Stimulated activated CD8-positive, alpha-beta memory T cell treated with anti-CD3 and anti-CD28 coated beads, Interleukin-12 subunit alpha, Interleukin-12 subunit beta, amount 100 ng/mL, for 4 hours (primary cell): Measurements from ENCODE around the gene HMCN2.
"Not testable (repeated sequence)": the region's sequence is repeated elsewhere in the genome, so short reads cannot be mapped to it uniquely, and the experiment has no call there.

Source experiments
- DNase-seq: peaks from one replicate; pipeline ENCODE4 v3.0.0-alpha.2; 2020; ENCODE audit warnings: low read depth

HMCN2 gene

GRCh38 chr9:130331061-130331460 is 65.5 kb downstream of the HMCN2 start:
- no peak for DNase-seq

- DNase-seq, result no peak
Measured at GRCh38 chr9:130331573-130331972, 66.0 kb downstream of the HMCN2 start.

- DNase-seq, result no peak
Measured at GRCh38 chr9:130332384-130332926, 66.9 kb downstream of the HMCN2 start.

GRCh38 chr9:130333041-130333711 is 67.6 kb downstream of the HMCN2 start:
- DNase-seq, result no peak

- DNase-seq, result no peak
Measured at GRCh38 chr9:130333712-130334062, 68.1 kb downstream of the HMCN2 start.

GRCh38 chr9:130334915-130335314 is 69.4 kb downstream of the HMCN2 start:
- DNase-seq, result no peak

- DNase-seq, result no peak
Measured at GRCh38 chr9:130336027-130336610, 70.6 kb downstream of the HMCN2 start.

GRCh38 chr9:130336885-130337284 is 71.3 kb downstream of the HMCN2 start:
- DNase-seq, result no peak

- DNase-seq, result no peak
Measured at GRCh38 chr9:130337318-130337717, 71.8 kb downstream of the HMCN2 start.

- no peak for DNase-seq
Measured at GRCh38 chr9:130337784-130338380, 72.3 kb downstream of the HMCN2 start.

- DNase-seq, result not testable (repeated sequence)
Measured at GRCh38 chr9:130338891-130339290, 73.3 kb downstream of the HMCN2 start.

GRCh38 chr9:130339306-130339705 is 73.7 kb downstream of the HMCN2 start:
- DNase-seq, result no peak

- DNase-seq, result no peak
Measured at GRCh38 chr9:130340011-130340410, 74.5 kb downstream of the HMCN2 start.

GRCh38 chr9:130340557-130340956 is 75.0 kb downstream of the HMCN2 start:
- not testable (repeated sequence) for DNase-seq

- no peak for DNase-seq
Measured at GRCh38 chr9:130341128-130341527, 75.6 kb downstream of the HMCN2 start.

- DNase-seq, result no peak
Measured at GRCh38 chr9:130341839-130342713, 76.5 kb downstream of the HMCN2 start.

- no peak for DNase-seq
Measured at GRCh38 chr9:130342714-130343085, 77.1 kb downstream of the HMCN2 start.

GRCh38 chr9:130343445-130343918 is 77.9 kb downstream of the HMCN2 start:
- DNase-seq, result no peak

GRCh38 chr9:130344366-130344765 is 78.8 kb downstream of the HMCN2 start:
- no peak for DNase-seq

- no peak for DNase-seq
Measured at GRCh38 chr9:130345009-130345896, 79.7 kb downstream of the HMCN2 start.

GRCh38 chr9:130345897-130346385 is 80.4 kb downstream of the HMCN2 start:
- DNase-seq, result no peak
